A204.1 (cell line): ENCODE results near the gene CYP2A6.
"Not testable (repeated sequence)": the region's sequence is repeated elsewhere in the genome, so short reads cannot be mapped to it uniquely, and the experiment has no call there.

Source experiments
- FAIRE-seq: peaks from 2 replicates; lab custom pipeline; 2012; peaks lifted over from hg19 to GRCh38; lab: Jason Lieb, UNC

Gene CYP2A6

DNA sequence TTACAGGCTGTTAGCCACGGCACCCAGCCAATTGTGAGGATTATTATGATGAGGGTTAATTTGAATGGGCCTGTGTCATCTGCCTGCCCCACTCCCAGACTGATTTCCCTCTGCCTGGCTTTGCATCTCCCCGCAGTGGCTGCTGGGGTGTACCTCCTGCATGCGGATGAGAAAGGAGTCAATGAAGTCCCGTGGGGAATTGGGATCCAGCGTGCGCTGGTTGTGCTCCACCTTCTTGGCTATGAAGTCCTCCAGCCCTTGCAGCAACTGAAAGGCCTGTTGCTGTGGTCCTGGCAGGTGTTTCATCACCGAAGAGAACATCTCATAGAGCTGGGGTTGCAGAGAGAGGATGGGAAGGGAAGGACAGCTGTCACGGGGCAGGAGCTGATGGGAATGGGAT is 3.5 kb downstream of the CYP2A6 start:
- FAIRE-seq = not testable (repeated sequence)

DNA sequence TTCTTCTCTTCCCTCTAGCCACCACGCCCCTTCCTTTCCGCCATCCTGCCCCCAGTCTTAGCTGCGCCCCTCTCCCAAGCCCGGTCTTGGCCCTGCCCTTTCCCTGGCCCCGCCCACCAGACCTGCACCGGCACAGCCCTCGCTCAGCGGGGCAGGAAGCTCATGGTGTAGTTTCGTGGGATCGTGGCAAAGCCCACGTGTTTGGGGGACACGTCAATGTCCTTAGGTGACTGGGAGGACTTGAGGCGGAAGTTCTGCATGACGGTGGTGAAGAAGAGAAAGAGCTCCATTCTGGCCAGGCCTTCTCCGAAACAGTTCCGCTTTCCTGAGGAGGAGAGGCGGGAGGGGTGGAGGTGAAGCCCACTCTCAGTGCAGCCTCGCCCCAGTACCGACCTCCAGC is 6.6 kb downstream of the CYP2A6 start:
- not testable (repeated sequence) for FAIRE-seq

DNA sequence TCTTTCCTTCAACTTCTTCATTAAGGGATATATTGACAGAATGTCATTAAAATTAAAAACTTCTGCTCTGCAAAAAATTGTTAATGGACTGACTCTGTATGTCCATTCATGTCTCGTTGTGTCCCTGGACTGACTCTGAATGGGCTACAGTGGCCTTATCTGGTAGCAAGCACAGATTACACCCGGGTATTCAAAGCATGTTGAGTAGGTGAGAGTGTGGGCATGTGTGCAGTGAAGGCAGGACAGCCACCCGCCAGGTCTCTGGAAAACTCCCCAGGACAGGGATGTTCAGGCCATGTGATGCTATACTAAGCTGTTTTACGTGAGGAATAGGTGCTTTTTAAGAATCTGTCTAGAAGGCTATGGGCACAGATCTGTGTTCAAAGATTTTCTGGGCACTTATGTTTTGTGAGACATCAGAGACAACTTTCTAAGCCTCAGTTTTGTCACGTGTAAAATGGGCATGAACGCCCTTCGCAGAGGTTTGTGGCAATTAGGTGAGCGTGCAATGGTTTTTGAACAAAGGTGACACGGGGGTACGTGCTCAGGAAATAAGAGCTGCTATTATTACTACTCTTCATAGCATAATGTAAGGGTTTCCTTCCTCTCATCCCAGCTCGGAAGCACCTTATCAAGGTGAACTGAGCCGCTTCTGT is 7.1 kb downstream of the CYP2A6 start:
- not testable (repeated sequence) for FAIRE-seq

DNA sequence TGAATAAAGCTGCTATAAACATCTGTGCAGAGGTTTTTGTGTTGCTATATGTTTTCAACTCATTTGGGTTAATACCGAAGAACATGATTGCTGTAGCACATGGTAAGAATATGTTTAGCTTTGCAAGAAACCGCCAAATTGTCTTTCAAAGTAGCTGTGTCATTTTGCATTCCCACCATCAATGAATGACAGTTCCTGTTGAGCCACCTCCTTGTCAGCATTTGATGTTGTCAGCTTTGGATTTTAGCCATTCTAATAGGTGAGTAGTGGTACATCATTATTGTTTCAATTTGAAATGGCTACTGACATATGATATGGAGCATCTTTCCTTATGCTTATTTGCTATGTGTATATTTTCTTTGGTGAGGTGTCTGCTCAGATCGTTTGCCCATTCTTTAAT is 8.2 kb downstream of the CYP2A6 start:
- FAIRE-seq = not testable (repeated sequence)

DNA sequence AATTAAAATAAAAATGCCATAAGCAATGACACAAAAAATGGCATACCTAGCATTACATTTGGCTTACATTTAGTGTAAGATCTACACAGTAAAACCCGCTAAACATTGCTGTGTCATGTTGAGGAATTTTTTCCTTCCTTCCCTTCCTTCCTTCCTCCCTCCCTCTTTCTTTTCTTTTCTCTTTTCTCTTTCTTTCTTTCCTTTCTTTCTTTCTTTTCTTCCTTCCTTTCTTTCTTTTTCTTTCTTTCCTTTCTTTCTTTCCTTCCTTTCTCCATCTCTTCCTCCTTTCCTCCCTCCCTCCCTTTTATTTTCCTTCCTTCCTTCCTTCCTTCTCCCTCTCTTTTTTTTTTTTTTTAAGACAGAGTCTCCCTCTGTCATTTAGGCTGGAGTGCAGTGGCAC is 11.8 kb downstream of the CYP2A6 start:
- FAIRE-seq = not testable (repeated sequence)

DNA sequence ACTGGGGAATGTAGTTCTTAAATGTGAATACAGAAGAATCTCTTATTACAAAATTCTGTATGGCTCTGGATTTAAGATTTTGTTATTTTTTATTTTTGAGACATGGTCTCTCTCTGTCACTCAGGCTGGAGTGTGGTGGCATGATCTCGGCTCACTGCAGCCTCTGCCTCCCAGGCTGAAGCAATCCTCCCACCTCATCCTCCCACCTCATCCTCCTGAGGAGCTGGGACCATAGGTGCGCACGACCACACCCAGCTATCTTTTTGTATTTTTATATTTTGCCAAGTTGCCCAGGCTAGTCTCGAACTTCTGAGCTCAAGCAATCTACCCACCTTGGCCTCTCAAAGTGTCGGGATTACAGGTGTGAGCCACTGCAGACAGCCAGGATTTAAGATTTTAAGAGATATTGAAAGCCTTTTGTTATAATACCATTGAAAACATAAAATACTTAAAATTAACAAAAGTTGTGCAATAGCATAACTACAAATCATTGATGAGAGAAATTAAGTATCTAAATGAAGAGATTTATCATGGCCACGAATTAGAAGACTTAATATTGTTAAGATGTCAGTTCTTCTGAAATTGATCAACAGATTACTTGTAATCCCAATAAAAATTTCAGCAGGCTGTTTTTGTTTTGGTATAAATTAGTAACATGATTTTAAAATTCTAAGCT is 13.4 kb downstream of the CYP2A6 start:
- no peak for FAIRE-seq

DNA sequence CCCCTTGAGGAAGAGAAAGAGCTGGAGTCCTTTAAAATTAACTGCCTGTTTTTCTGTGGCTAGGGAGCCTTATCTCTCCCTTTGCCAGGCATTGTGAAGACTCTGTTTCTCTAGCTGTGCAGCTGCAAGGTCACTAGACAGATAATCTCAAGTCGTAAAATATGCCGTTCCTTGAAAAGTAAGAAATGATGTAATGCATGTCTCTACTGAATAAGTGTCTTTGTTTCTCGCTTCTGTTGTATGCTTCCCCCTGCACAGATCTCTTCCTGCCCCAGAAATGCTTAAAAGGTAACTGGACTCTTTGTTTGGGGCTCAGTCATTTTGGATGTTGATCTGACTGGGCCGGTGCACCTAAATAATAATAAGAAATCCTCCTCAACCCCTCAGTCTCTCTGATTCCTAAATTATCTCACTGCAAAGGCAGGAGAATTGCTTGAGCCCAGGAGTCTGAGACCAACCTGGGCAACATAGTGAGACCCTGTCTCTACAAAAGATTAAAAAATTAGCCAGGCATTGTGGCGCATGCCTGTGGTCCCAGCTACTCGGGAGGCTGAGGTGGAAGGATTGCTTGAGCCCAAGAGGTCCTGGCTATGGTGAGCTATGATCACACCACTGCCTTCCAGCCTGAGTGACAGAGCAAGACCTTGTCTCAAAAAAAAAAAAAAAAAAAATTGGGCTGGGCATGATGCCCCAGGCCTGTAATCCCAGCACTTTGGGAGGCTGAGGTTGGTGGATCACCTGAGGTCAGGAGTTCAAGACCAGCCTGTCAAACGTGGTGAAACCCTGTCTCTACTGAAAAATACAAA is 16.3 kb downstream of the CYP2A6 start:
- not testable (repeated sequence) for FAIRE-seq

DNA sequence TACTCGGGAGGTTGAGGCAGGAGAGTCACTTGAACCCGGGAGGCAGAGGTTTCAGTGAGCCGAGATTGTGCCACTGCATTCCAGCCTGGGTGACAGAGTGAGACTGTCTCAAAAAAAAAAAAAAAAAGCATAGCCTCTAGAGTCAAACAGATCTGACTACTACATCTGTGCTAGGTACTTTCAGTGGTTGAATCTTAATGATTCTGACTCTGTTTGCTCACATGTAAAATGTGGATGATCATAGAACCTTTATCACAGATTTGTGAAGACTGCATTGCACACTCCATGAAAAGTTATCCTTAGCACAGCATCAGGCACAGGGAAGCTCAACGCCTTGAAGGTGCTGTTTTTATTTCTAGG is 17.8 kb downstream of the CYP2A6 start:
- FAIRE-seq = not testable (repeated sequence)

DNA sequence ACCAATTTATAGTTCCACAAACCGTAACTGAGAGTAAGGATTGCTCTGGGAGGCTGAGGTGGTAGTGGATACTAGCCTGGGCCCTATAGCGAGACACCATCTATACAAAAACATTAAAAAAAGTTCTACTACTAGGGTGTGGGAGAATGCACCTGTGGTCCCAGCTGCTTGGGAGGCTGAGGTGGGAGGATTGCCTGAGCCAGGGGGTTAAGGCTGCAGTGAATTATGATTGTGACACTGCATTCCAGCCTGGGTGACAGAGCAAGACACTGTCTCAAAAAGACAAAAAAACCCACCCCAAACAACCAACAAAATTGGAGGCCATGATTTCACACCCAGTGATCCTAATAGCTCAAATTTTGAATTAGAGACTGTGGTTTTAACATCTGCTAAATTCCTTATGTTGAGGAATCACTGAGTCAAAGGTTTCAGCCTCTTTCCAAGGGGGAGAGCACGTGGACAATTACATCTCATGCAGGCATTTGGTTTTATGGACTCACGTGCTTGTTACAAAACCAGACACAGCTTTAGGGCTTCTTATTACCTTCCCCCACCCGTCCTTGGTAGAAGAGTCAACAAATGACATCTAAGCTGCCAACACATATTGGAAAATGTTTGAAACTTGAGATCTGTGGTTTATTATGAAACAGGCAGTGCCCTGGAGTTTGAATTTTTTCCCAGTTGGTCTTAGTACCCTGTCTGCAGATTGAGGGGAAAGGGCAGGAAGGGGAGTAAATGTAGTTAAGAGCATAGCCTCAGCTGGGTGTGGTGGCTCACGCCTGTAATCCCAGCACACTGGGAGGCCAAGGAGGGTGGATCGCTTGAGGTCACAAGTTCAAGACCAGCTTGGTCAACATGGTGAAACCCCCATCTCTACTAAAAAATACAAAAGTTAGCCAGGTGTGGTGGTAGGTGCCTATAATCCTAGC is 18.5 kb downstream of the CYP2A6 start:
- no peak for FAIRE-seq

DNA sequence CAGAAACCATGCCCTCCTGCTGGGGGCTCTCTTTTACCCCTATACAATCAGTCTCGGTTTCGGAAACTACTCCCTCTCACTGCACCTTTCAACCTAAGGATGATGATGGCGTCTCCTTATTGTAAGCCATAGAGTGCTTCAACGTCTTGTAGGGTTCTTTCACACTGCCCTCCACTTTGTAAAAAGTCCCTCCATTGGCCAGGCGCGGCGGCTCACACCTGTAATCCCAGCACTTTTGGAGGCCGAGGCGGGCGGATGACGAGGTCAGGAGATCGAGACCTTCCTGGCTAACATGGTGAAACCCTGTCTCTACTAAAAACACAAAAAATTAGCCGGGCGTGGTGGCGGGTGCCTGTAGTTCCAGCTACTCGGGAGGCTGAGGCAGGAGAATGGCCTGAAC is 19.5 kb downstream of the CYP2A6 start:
- FAIRE-seq = not testable (repeated sequence)

DNA sequence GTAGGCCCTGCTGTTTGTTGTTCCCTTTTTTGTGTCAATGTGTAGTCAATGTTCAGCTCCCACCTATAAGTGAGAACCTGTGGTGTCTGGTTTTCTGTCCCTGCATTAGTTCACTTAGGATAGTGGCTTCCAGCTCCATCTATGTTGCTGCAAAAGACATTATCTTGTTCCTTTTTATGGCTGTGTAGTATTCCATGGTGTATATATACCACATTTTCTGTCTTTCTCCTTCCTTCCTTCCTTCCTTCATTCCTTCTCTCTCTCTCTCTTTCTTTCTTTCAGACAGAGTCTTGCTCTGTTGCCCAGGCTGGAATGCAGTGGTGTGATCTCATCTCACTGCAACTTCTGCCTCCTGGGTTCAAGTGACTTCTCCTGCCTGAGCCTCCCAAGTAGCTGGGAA is 21.0 kb downstream of the CYP2A6 start:
- FAIRE-seq = no peak

DNA sequence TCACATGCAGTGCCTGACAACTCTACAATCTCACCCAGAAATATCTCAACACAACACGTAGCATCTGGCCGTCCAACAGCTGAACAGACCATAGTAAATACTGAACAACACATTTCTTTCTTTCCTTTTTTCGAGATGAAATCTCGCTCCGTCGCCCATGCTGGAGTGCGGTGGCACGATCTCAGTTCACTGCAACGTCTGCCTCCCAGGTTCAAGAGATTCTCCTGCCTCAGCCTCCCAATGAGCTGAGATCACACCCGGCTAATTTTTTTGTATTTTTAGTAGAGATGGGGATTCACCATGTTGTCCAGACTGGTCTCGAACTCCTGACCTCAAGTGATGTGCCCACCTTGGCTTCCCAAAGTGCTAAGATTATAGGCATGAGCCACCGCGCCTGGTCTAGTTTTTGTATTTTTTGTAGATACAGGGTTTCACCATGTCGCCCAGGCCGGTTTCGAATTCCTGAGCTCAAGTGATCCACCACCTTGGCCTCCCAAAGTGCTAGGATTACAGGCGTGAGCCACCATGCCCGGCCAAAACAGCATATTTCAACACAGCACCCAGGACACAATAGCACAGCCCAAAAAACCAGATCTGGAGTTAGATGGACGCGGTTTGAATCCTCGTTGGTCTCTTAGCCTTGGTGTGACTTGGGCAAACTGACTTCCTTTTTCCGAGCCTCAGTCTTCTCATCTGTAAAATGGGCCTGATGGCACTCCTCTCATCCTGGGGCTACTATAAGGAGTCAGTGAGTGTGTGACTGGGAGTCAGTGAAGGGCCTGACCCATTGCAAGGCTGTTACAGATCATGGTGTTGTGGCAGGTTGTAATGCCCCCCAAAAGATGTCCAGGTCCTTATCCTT is 22.6 kb downstream of the CYP2A6 start:
- FAIRE-seq = no peak

DNA sequence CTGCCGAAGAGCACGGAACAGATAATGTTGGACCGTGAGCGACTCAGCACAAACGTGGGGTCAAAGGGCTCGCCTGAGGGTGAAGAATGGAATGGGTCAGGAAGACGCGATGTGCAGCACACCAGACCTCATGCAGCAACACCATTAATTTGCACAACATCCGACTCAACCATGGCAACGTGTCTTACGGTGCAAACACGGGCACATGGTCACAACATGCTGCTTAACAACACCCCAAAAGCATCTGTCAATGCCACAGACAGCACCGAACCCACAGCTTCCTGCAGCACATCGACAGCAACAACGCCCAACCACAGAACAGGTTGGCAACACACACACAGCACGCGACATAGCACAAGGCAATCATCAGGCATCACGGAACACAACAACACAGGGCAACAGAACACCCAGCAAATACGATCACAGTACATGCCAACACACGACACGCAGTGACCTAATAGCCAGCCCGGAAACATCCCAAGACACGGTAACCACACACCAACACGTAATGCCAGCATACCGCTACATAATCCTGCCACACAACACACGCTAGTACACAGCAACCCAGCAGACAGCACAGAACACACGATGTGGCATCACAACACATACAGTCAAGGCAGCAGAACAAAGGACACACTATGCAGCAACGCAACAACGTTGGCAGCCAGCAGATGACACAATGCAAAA is 23.4 kb downstream of the CYP2A6 start:
- not testable (repeated sequence) for FAIRE-seq

DNA sequence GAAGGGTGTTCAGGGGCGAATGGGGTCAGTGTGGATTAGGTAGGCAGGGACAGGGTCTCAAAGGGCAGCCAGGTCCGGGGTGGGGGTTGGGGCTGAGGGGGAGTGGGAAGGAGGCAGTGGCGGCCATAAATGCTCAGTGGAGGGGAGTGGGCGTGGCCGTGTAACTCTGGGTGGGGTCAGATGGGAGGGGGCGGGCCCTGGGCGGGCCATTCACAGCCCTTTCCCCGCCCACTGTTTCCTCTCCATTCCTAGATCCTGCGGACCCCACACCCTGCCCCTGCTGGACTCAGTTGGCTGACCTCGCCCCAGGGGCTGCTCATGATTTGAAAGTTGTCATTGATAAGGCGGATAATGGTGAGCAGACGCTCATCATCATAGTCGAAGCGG is 23.9 kb downstream of the CYP2A6 start:
- FAIRE-seq = not testable (repeated sequence)

DNA sequence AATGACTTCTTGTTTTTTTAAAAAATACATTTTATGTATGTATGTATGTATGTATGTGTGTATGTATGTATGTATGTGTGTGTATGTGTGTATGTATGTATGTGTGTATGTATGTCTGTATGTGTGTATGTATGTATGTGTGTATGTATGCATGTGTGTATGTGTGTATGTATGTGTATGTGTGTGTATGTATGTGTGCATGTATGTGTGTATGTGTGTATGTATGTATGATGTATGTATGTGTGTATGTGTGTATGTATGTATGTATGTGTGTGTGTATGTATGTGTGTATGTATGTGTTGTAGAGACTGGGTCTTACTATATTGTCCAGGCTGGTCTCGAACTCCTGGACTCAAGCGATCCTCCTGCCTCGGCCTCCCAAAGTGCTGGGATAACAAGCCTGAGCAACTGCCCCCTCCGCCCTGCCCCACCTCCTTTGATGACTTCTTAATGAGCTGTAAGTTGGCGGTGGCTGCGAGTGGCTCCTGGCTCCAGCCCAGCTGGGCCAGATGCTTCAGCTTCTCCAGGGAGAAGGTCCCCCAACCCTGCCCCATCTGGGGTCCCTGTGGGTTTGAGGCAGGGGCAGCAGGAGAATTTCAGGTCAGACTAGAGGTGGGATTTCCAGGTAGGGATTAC is 24.7 kb downstream of the CYP2A6 start:
- not testable (repeated sequence) for FAIRE-seq

DNA sequence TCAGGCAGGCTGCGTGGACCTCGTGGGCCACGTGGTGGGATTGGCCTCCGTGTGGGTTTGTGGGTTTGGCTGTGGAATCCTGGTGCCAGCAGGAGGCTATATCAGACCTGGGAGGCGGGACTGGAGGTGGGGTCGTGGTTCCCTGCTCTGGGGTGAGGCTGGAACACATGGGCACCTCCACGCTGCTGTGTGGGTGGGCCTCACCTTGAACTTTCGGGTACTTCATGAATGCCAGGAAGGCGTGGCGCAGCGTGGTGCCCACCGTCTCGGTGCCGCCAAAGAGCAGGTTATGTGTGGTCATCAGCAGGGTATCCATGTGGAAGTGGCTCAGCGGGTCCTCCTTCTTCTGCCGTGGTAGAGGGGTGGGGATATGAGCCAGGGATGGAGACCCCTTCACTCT is 25.3 kb downstream of the CYP2A6 start:
- FAIRE-seq = not testable (repeated sequence)

DNA sequence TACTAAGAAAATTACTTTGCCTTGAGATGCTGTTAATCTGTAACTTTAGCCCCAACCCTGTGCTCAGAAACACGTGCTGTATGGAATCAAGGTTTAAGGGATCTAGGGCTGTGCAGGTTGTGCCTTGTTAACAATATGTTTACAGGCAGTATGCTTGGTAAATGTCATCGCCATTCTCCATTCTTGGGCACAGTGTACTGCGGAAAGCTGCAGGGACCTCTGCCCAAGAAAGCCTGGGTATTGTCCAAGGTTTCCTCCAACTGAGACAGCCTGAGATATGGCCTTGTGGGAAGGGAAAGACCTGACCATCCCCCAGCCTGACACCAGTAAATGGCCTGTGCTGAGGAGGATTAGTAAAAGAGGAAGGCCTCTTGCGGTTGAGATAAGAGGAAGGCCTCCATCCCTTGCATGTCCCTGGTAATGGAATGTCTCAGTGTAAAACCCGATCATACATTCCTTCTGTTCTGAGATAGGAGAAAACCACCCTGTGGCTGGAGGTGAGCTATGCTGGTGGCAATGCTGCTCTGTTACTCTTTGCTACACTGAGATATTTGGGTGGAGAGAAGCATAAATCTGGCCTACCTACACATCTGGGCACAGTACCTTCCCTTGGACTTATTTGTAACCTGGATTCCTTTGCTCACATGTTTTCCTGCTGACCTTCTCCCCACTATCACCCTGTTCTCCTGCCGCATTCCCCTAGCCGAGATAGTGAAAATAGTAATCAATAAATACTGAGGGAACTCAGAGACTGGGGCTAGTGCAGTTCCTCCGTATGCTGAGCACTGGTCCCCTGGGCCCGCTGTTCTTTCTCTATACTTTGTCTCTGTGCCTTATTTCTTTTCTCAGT is 27.3 kb downstream of the CYP2A6 start:
- FAIRE-seq = not testable (repeated sequence)

DNA sequence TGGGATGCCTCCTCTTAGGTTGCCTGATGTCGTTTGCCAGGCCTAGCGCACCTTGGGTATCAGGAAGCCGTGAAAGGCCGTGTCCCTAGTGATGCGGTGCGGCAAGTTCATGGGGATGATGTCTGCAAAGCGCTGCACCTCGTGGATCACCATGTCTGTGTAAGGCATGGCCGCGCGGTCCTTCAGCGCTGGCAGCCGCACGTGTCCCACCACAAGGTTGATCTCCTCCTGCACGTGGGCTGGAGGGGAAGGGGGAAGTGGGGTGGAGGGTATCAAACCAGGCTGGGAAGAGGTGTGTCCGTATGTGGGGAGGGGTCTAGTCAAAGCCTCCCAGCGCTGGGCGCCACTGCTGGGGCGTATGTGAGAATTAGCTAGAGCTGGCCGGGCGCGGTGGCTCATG is 28.1 kb downstream of the CYP2A6 start:
- FAIRE-seq = no peak
